HCT116 (cell line): Measurements from ENCODE around the gene DISP2.

ENCODE experiments used
- CEBPB ChIP-seq: IDR thresholded peaks from 2 replicates; pipeline ENCODE4 v1.6.1; 2012; ENCODE audit warnings: low read depth
- EZH2 ChIP-seq: fragments of 200-600 bp; sonication (generic); IDR thresholded peaks from 2 replicates; pipeline ENCODE4 v1.6.1; 2017; ENCODE audit warnings: antibody characterized with exemption, mixed run types
- EZH2phosphoT487 ChIP-seq: fragments of 200-600 bp; IDR thresholded peaks from 2 replicates; pipeline ENCODE4 v1.6.1; 2018; ENCODE audit warnings: antibody characterized with exemption, borderline replicate concordance
- FOSL1 ChIP-seq: IDR thresholded peaks from 2 replicates; pipeline ENCODE4 v1.6.1; 2012; ENCODE audit warnings: low read depth
- POLR2A ChIP-seq: IDR thresholded peaks from 2 replicates; pipeline ENCODE4 v1.7.0; 2011; ENCODE audit warnings: borderline replicate concordance; ENCODE audit not compliant: insufficient read depth, insufficient read length; ENCODE audit errors: extremely low read depth
- RAD21 ChIP-seq: IDR thresholded peaks from 2 replicates; pipeline ENCODE4 v1.6.1; 2012; ENCODE audit warnings: low read depth, mild to moderate bottlenecking
- REST ChIP-seq: IDR thresholded peaks from 2 replicates; pipeline ENCODE4 v1.6.1; 2012; ENCODE audit warnings: low read depth
- YY1 ChIP-seq: IDR thresholded peaks from 2 replicates; pipeline ENCODE4 v1.6.1; 2011; ENCODE audit warnings: low read length, low read depth, moderate library complexity, mild to moderate bottlenecking; ENCODE audit not compliant: insufficient replicate concordance; ENCODE audit errors: extremely low read depth
- ZBTB33 ChIP-seq: IDR thresholded peaks from 2 replicates; pipeline ENCODE4 v1.6.1; 2011; ENCODE audit warnings: mild to moderate bottlenecking, low read length, moderate library complexity; ENCODE audit not compliant: insufficient replicate concordance; ENCODE audit errors: extremely low read depth
- ZNF274 ChIP-seq: fragments of 200-500 bp; sonication (Bioruptor generic); IDR thresholded peaks from 2 replicates; pipeline ENCODE4 v1.6.1; 2014; ENCODE audit warnings: mild to moderate bottlenecking, low read depth, low read length, inconsistent platforms
- TF ChIP-seq, protein P1 (sequence below), 3 experiments: fragments of 200-600 bp in 1 of 3; sonication (generic) in 1 of 3; IDR thresholded peaks in 2 of 3; conservative IDR thresholded peaks in 1 of 3; 2 replicates each; pipeline ENCODE4 v1.5.1; 2012 to 2017; ENCODE audit warnings: low read depth in 2 of 3, low read length in 2 of 3, antibody characterized with exemption in 1 of 3, borderline replicate concordance in 1 of 3, control low read depth in 1 of 3, mild to moderate bottlenecking in 1 of 3, mixed read lengths in 1 of 3, mixed run types in 1 of 3, moderate library complexity in 1 of 3; ENCODE audit not compliant: insufficient read depth in 1 of 3

- no peak for TF ChIP-seq EZH2
- TF ChIP-seq ZBTB33 = no peak
- TF ChIP-seq EZH2phosphoT487 = no peak
- no peak for TF ChIP-seq POLR2A
- no peak for TF ChIP-seq ZNF274
- TF ChIP-seq, protein P1, sequence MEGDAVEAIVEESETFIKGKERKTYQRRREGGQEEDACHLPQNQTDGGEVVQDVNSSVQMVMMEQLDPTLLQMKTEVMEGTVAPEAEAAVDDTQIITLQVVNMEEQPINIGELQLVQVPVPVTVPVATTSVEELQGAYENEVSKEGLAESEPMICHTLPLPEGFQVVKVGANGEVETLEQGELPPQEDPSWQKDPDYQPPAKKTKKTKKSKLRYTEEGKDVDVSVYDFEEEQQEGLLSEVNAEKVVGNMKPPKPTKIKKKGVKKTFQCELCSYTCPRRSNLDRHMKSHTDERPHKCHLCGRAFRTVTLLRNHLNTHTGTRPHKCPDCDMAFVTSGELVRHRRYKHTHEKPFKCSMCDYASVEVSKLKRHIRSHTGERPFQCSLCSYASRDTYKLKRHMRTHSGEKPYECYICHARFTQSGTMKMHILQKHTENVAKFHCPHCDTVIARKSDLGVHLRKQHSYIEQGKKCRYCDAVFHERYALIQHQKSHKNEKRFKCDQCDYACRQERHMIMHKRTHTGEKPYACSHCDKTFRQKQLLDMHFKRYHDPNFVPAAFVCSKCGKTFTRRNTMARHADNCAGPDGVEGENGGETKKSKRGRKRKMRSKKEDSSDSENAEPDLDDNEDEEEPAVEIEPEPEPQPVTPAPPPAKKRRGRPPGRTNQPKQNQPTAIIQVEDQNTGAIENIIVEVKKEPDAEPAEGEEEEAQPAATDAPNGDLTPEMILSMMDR (IDR thresholded peaks at IDR 0.05 in 2 of 3, conservative IDR thresholded peaks at IDR 0.05 in 1 of 3; ENCODE audit: borderline replicate concordance in 1 of 3, insufficient read depth in 1 of 3, low read depth in 2 of 3, low read length in 2 of 3) = no peak
- TF ChIP-seq RAD21 = no peak
- no peak for TF ChIP-seq YY1
- TF ChIP-seq FOSL1 = no peak
- TF ChIP-seq CEBPB = no peak
- no peak for TF ChIP-seq REST
Measured at GRCh38 chr15:40365624-40366456, 7.8 kb downstream of the DISP2 start.
